BJ (cell line): ENCODE results near the gene TMEM266. TPM values are rescaled to one million over a fixed set of nuclear protein-coding genes. Genes with fewer than 3 reads are reported as not detected.

Source experiments
- CTCF ChIA-PET: fragments of 350-600 bp; formaldehyde crosslinking; extraction: SDS; loops from one replicate; lab custom pipeline; 2021; ENCODE audit warnings: antibody characterized with exemption, inconsistent platforms; lab: Yijun Ruan, JAX
- POLR2A ChIA-PET: fragments of 300-600 bp; sonication (Branson Sonifier 250); formaldehyde crosslinking; extraction: SDS; loops from one replicate; lab custom pipeline; 2021; ENCODE audit warnings: antibody characterized with exemption; lab: Charles Lee
- DNase-seq: peaks from one replicate; pipeline ENCODE4 v3.0.0-alpha.2; 2011; ENCODE audit warnings: low read depth
- H3K27me3 ChIP-seq: 2 replicates; pipeline ENCODE4 v1.6.0; 2011; ENCODE audit warnings: low read length; ENCODE audit not compliant: control insufficient read depth, insufficient read depth
- H3K36me3 ChIP-seq: 2 replicates; pipeline ENCODE4 v1.5.1; 2011; ENCODE audit warnings: low read length; ENCODE audit not compliant: control insufficient read depth, insufficient read depth
- H3K4me3 ChIP-seq: 2 replicates; pipeline ENCODE4 v1.5.1; 2011; ENCODE audit warnings: low read depth, mild to moderate bottlenecking, control low read depth, low read length
- CTCF ChIP-seq: IDR thresholded peaks from 2 replicates; pipeline ENCODE4 v1.5.1; 2011; ENCODE audit warnings: low read depth, mild to moderate bottlenecking, control low read depth, inconsistent platforms, low read length, moderate library complexity; ENCODE audit not compliant: insufficient read depth
- polyA plus RNA-seq: library from polyadenylated mRNA; depleted of rRNA; stranded (reverse); fragments of >200 nt; gene quantifications from 2 replicates; pipeline ENCODE4 v1.2.3, GENCODE V29; 2011

Gene TMEM266
- polyA plus RNA-seq, 1 experiment = 0.18 TPM

DNA sequence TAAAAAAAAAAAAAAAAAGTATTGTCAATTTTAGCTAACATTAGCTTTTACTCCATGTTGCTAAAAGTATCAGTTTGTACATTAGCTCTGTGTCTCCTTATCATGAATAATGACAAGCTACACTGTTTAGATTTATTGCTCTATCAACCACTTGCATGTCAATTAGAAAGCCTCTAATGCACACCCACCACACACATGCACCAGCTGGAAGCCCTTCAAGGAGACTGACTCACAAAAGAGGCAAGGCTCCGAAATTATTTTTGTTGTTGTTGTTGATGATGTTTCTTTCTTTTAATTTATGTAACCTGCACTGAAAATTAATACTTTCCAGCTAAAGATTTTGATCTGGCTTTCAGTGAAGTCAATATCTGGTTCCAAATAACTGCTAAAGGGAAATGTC, 180.0 kb downstream of the TMEM266 start:
- Histone ChIP-seq H3K36me3 (no peaks in the 10 kb centered on the region), H3K27me3 (no peaks in the 10 kb centered on the region), H3K4me3 (no peak overlapping the region)
- TF ChIP-seq CTCF = no peak
- ChIA-PET CTCF (interaction anchor here (1.1 to 1.5 kb wide), 3 partner anchors 11 to 90 kb away, joined by 3 to 4 read pairs (median 3); no protein-coding TSS in a partner anchor), POLR2A (no interaction called here)
- no peak for DNase-seq

GRCh38 chr15:76245072-76245610, 185.4 kb downstream of the TMEM266 start:
- Histone ChIP-seq H3K4me3 (no peak overlapping the region), H3K36me3 (no peaks in the 10 kb centered on the region), H3K27me3 (no peaks in the 10 kb centered on the region)
- TF ChIP-seq CTCF = no peak
- no peak for DNase-seq
- ChIA-PET CTCF (interaction anchor here (0.7 to 2.9 kb wide), 3 partner anchors 9 to 85 kb away, joined by 3 to 17 read pairs (median 3); no protein-coding TSS in a partner anchor), POLR2A (no interaction called here)

DNA sequence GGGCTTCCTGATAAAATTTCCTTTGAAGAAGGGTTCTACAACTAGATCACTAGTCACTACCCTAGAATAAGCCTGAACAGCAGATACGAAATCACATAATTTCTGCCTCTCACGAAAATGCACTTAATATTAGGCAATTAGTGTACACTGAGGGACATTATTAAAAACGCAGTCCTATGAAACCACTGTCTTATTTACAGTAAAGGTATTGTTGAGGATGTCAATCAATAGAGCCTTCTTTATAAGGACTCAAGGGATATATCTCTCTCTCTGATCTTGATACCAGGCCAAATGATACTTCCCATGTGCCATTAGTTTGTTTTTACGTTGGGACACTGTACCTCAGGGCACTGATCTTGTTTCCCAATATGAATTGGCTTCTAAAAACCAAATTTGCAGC, 191.9 kb downstream of the TMEM266 start:
- Histone ChIP-seq H3K4me3 (no peak overlapping the region), H3K27me3 (no peaks in the 10 kb centered on the region), H3K36me3 (no peaks in the 10 kb centered on the region)
- TF ChIP-seq CTCF = no peak
- no peak for DNase-seq
- CTCF ChIA-PET = interaction anchor here (2.4 kb wide), 1 partner anchor 78 kb away, joined by 7 read pairs; no protein-coding TSS in a partner anchor
- POLR2A ChIA-PET = no interaction called here

- no peak for TF ChIP-seq CTCF
- ChIA-PET POLR2A (no interaction called here), CTCF (interaction anchor here (1.5 kb wide), 1 partner anchor 10 kb away, joined by 4 read pairs; no protein-coding TSS in a partner anchor)
- no peak for DNase-seq
- no peak overlapping the region for H3K4me3 ChIP-seq
- H3K27me3 ChIP-seq = no peaks in the 10 kb centered on the region
- H3K36me3 ChIP-seq = no peaks in the 10 kb centered on the region; the same call in 1 of the 2 replicates
Measured at GRCh38 chr15:76252249-76252648, 192.5 kb downstream of the TMEM266 start.

- ChIA-PET POLR2A (no interaction called here), CTCF (interaction anchor here (1.5 to 1.6 kb wide), 2 partner anchors 12 to 18 kb away, joined by 4 read pairs; no protein-coding TSS in a partner anchor)
- Histone ChIP-seq H3K4me3 (no peak overlapping the region), H3K27me3 (no peaks in the 10 kb centered on the region), H3K36me3 (peaks cover 5% of the 10 kb centered on the region)
- TF ChIP-seq CTCF = no peak
- no peak for DNase-seq
Measured at GRCh38 chr15:76253691-76254473, 194.1 kb downstream of the TMEM266 start.
